Measurements from ENCODE around the gene CLEC16A.

CLEC16A gene

GRCh38 chr16:11020792-11021551 lies 76.6 kb downstream of the CLEC16A start:
- DNase-seq = no peak

GRCh38 chr16:11022002-11022401 lies 77.6 kb downstream of the CLEC16A start:
- no peak for DNase-seq

GRCh38 chr16:11023262-11024039 lies 79.1 kb downstream of the CLEC16A start:
- no peak for DNase-seq

- DNase-seq = no peak
Observed at GRCh38 chr16:11024333-11025053, 80.1 kb downstream of the CLEC16A start.

GRCh38 chr16:11025120-11025531 lies 80.8 kb downstream of the CLEC16A start:
- DNase-seq = no peak

- no peak for DNase-seq
Observed at GRCh38 chr16:11029948-11030347, 85.6 kb downstream of the CLEC16A start.

- no peak for DNase-seq
Observed at GRCh38 chr16:11030990-11031510, 86.7 kb downstream of the CLEC16A start.

- no peak for DNase-seq
Observed at GRCh38 chr16:11032000-11032921, 87.9 kb downstream of the CLEC16A start.

GRCh38 chr16:11032922-11033291 lies 88.5 kb downstream of the CLEC16A start:
- DNase-seq = no peak

GRCh38 chr16:11033629-11034420 lies 89.5 kb downstream of the CLEC16A start:
- no peak for DNase-seq

GRCh38 chr16:11034481-11034931 lies 90.1 kb downstream of the CLEC16A start:
- DNase-seq = no peak

GRCh38 chr16:11035096-11035495 lies 90.7 kb downstream of the CLEC16A start:
- DNase-seq = no peak

- DNase-seq = no peak
Observed at GRCh38 chr16:11036040-11036439, 91.7 kb downstream of the CLEC16A start.

GRCh38 chr16:11036868-11037410 lies 92.6 kb downstream of the CLEC16A start:
- no peak for DNase-seq

- DNase-seq = no peak
Observed at GRCh38 chr16:11038305-11038704, 93.9 kb downstream of the CLEC16A start.

- DNase-seq = no peak
Observed at GRCh38 chr16:11038777-11039176, 94.4 kb downstream of the CLEC16A start.

- no peak for DNase-seq
Observed at GRCh38 chr16:11039726-11040125, 95.4 kb downstream of the CLEC16A start.

- no peak for DNase-seq
Observed at GRCh38 chr16:11042191-11042590, 97.8 kb downstream of the CLEC16A start.

GRCh38 chr16:11045441-11045840 lies 101.1 kb downstream of the CLEC16A start:
- DNase-seq = no peak

- no peak for DNase-seq
Observed at GRCh38 chr16:11045846-11046245, 101.5 kb downstream of the CLEC16A start.

- DNase-seq = no peak
Observed at GRCh38 chr16:11046382-11046931, 102.1 kb downstream of the CLEC16A start.
